H1 (cell line): Measurements from ENCODE around the gene RRN3. TPM values are rescaled to one million over a fixed set of nuclear protein-coding genes. Genes with fewer than 3 reads are reported as not detected.

Experiments used
- ATF2 ChIP-seq: IDR thresholded peaks from 2 replicates; pipeline ENCODE4 v1.6.1; 2012; ENCODE audit warnings: low read length, inconsistent platforms
- CEBPB ChIP-seq: IDR thresholded peaks from 2 replicates; pipeline ENCODE4 v1.6.1; 2012; ENCODE audit warnings: low read depth, low read length
- CHD1 ChIP-seq: IDR thresholded peaks from 2 replicates; pipeline ENCODE4 v1.6.1; 2012; ENCODE audit warnings: low read depth, low read length, improper control_type of control experiment
- CHD7 ChIP-seq: fragments of 300-600 bp; sonication (generic); IDR thresholded peaks from 2 replicates; pipeline ENCODE4 v1.7.1; 2012; ENCODE audit warnings: low read length, moderate library complexity, mild to moderate bottlenecking, inconsistent platforms; ENCODE audit not compliant: insufficient replicate concordance
- CREB1 ChIP-seq: IDR thresholded peaks from 2 replicates; pipeline ENCODE4 v1.6.1; 2012; ENCODE audit warnings: inconsistent platforms
- EZH2 ChIP-seq: fragments of 200-600 bp; sonication (generic); IDR thresholded peaks from 2 replicates; pipeline ENCODE4 v1.7.1; 2012; ENCODE audit warnings: low read depth, mild to moderate bottlenecking, moderate library complexity, low read length, inconsistent platforms; ENCODE audit not compliant: severe bottlenecking
- FOSL1 ChIP-seq: IDR thresholded peaks from 2 replicates; pipeline ENCODE4 v1.6.1; 2011; ENCODE audit warnings: mild to moderate bottlenecking, low read depth, low read length, moderate library complexity; ENCODE audit not compliant: insufficient read depth
- KDM5A ChIP-seq: fragments of 200-600 bp; IDR thresholded peaks from 2 replicates; pipeline ENCODE4 v1.7.1; 2012; ENCODE audit warnings: mild to moderate bottlenecking, low read length, inconsistent platforms, mixed read lengths
- SAP30 ChIP-seq: fragments of 300-600 bp; sonication (generic); IDR thresholded peaks from 2 replicates; pipeline ENCODE4 v1.7.1; 2012; ENCODE audit warnings: low read length, moderate library complexity, mild to moderate bottlenecking, inconsistent platforms; ENCODE audit not compliant: insufficient read depth, insufficient replicate concordance
- SIN3A ChIP-seq, 2 experiments: IDR thresholded peaks in 1 of 2; conservative IDR thresholded peaks in 1 of 2; 2 replicates each; pipeline ENCODE4 v1.6.1; 2011 to 2012; ENCODE audit warnings: low read length in 2 of 2, improper control_type of control experiment in 1 of 2, low read depth in 1 of 2, mild to moderate bottlenecking in 1 of 2
- polyA plus RNA-seq, 7 experiments: library from polyadenylated mRNA; depleted of rRNA in 3 of 7; stranded (reverse) in 5 of 7; unstranded in 2 of 7; fragments of >200 nt in 5 of 7; fragments of 200-250 nt in 2 of 7; gene quantifications; 1 replicate in 5 of 7; 2 replicates in 1 of 7; 4 replicates in 1 of 7; pipeline versions ENCODE4 v1.2.1 to v1.2.3, GENCODE V29; 2011 to 2013; ENCODE audit warnings: missing spikeins in 2 of 7, mixed read lengths in 2 of 7
- total RNA-seq: library from RNA; stranded (reverse); fragmentation: NEBNext Ultra II Directional; extraction: Animal tissue kit (Norgen Biotek cat#: 25700); gene quantifications from 2 replicates; pipeline ENCODE4 v1.2.1, GENCODE V29; 2021

The RRN3 gene
- total and polyA plus RNA-seq, 2 of the 8 experiments (the other 6 are each of a cell fraction or from before 2014, with no cell fraction given), result 15.1 to 26.0 TPM

- TF ChIP-seq CHD7 (no peak), SAP30 (no peak), FOSL1 (no peak), CEBPB (no peak), SIN3A (conservative IDR thresholded peaks at IDR 0.05 in 1 of 2, IDR thresholded peaks at IDR 0.05 in 1 of 2; ENCODE audit: low read depth in 1 of 2, low read length in 2 of 2) (no peak), CHD1 (no peak), KDM5A (no peak), EZH2 (no peak), ATF2 (no peak), CREB1 (no peak)
Observed at GRCh38 chr16:15031179-15031578, 62.9 kb downstream of the RRN3 start (continued).
